CD4-positive, alpha-beta T cell treated with Interleukin-4 for 1 hour (primary cell): Measurements from ENCODE around the gene LRRC8B.
A peak's percentile ranks its signal among the peaks of the same experiment; 100 is the strongest.
"Not testable (repeated sequence)": the region's sequence is repeated elsewhere in the genome, so short reads cannot be mapped to it uniquely, and the experiment has no call there.

Source experiments
- DNase-seq, 2 donors: peaks; one replicate each; pipeline ENCODE4 v3.0.0-alpha.2; 2020 to 2022

LRRC8B gene

GRCh38 chr1:89609781-89610456, 85.3 kb downstream of the LRRC8B start:
- peak; percentile 44 to 73 for DNase-seq

DNA sequence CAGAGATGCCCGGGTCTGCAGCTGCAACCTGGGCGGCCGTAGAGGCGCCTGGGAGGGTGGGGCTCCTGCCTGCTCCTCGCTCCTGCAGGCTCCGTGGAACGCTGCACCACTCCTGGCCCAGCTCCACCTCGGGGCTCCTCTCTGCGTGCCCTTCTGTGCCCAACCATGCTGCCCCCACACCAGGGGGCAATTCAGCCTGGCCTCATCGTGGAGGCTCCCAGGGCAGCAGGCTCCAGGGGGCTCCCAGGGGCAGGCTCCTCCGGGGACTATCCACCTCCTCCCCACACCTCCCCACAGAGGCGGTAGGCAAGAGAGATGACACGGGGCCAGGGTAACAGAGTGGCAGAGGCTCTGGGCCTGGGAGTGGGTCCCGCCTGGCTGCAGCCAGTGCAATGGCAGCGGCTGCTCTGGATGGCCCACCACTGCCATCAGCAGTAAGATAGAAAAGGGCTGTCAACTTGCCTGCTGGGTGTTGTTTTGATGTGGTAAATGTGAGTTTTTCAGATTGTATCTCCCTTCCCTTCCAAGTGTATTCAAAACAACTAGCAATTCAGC, 85.9 kb downstream of the LRRC8B start:
- DNase-seq: peak; percentile 57 to 83

DNA sequence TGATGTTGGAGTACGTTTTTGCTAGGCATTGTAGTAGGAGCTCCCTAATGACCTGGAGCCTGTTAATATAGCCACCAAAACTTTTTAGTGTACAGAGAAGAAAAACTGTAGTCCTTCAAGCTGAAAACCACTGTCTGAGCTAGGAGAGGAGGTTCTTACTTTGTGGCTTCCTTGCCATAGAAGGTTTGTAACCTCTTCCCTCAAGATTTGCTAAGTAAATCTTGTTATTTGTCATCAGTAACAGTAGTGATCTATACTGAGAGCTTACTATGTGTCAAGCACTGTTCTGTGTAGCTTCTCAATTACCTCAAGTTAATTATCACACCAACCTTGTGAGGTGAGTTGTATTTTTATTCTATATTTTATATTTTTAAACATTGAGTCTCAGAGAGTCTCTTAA, 87.1 kb downstream of the LRRC8B start:
- peak in 1 of 2 donors; percentile 62 for DNase-seq

DNA sequence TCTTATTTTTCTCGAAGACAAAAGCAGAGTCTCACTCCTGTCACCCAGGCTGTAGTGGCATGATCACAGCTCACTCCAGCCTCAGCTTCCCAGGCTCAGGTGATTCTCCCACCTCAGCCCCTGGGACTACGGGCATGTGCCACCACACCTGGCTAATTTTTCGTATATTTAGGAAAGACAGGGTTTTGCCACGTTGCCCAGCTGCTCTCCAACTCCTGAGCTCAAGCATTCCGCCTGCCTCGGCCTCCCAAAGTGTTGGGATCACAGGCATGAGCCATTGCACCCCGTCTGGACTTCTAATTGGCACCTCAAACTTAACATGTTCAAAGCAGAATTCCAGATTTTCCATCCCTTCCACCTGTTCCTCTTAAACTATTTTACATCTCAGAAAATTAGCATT, 89.3 kb downstream of the LRRC8B start:
- DNase-seq: no peak

GRCh38 chr1:89615676-89616598, 91.3 kb downstream of the LRRC8B start:
- peak in 1 of 2 donors; percentile 47 for DNase-seq

DNA sequence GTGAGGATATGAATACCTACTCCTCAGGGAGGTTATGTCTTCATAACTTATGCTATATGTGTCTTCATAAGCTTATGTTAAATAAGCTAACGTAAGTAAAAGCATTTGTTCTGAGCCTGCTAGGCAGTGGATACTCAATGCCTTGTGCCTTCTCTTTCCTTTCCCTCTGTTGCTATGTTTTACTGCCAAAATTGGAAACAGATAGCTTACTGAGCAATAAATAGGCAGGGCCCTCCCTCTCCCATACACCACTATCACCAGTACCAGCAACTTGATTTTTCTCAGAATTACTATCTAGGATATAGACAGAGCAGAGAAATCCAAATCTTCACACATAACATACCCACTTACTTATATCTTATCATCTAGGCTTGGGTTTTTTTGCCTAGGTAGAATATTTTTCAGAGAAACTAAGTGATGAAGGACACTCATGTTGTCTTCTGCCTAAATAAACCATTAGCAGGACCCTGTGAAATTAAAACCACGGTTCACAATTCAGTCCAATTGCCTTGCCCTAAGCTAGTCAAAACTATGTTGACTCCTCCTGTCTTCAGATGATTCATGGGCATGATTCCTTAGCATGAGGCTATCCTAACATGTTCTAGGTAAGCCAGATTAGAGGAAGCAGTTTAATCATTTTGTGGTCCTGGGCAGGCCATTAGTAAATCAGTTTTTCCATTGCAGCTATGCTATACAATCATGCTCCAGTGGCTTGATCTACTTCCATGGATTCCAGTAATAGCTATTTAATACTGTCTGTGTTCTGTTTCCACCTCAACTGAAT, 92.4 kb downstream of the LRRC8B start:
- DNase-seq: no peak

- no peak for DNase-seq
Observed at GRCh38 chr1:89620664-89621063, 96.0 kb downstream of the LRRC8B start.

DNA sequence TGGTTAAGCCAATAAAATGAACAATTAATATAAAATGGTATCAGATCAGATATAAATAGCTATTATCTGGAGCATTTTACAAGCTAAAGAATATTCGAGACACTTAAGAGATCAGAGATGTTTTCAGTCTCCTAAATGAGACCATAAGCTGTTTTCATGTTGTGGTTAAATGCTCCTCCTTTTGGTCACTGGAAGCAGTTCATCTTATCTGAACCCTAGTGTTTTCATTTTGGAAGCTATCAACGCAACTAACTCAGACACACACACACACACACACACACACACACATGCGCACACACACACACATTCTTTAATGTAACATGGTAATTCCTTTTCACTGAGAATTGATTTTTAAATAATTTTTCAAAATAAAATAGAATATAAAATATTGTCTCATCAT, 98.3 kb downstream of the LRRC8B start:
- DNase-seq: peak in 1 of 2 donors; percentile 69

GRCh38 chr1:89624314-89624713, 99.7 kb downstream of the LRRC8B start:
- DNase-seq: no peak

GRCh38 chr1:89624715-89625323, 100.2 kb downstream of the LRRC8B start:
- DNase-seq: no peak

DNA sequence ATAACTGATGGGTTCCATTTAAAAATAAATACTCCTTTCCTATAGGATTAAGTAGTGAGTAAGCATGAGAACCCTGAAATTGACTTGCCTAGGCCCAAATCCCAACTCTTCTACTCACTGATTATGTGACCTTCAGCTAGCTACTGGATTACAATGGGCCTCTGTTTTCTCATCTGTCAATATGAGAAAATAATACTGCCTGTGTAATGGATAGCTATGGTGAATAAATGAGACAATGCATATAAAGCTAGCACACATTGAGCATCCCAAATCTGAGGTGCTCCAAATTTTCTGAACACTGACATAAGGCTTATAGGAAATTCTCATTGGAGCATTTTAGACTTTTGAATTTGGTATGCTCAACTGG, 103.0 kb downstream of the LRRC8B start:
- no peak for DNase-seq

- no peak for DNase-seq
Observed at GRCh38 chr1:89629146-89629545, 104.5 kb downstream of the LRRC8B start.

GRCh38 chr1:89629600-89629999, 105.0 kb downstream of the LRRC8B start:
- not testable (repeated sequence) for DNase-seq

- DNase-seq: peak in 1 of 2 donors; percentile 53
Observed at GRCh38 chr1:89630048-89630447, 105.4 kb downstream of the LRRC8B start.

DNA sequence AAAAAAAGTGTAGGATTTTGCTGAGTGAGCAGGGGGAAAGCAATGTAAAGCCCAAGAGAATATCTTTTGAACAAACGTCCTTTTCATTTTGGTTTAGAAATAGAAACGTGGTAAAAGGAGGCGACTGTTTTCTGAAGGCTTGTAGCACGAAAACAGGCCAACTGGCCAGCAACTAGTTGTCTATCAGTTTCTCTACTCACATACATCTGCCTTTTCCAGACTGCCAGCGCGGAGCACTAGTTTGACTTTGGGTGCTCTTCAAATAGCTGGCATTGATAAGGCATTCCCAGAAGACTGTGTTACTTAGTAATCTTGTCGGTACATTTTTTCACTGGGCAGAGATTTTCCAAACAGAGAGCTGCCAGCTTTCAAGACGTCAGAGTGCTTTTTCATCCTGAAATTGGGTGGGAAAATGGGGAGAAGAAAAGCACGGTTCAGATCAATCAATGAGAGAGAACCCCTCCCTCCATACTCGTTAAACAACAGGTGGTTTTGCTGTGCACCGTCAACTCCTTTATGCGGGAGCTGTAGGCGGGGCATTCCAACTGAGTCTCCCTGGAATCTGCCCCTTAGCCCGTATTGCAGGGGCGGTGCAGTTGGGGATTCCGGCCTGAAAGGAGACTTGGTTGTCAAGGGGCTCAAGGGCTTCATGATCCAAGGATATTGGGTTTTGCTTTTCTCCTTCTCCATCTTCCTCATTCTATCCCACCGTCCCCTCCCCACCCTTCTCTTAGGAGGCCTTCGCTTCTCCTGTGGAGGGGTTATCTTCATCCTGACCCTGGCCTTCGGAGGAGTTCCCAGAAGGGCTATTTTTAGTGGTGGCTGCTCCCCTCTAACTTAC, 107.4 kb downstream of the LRRC8B start:
- DNase-seq: peak in 1 of 2 donors; percentile 38

DNA sequence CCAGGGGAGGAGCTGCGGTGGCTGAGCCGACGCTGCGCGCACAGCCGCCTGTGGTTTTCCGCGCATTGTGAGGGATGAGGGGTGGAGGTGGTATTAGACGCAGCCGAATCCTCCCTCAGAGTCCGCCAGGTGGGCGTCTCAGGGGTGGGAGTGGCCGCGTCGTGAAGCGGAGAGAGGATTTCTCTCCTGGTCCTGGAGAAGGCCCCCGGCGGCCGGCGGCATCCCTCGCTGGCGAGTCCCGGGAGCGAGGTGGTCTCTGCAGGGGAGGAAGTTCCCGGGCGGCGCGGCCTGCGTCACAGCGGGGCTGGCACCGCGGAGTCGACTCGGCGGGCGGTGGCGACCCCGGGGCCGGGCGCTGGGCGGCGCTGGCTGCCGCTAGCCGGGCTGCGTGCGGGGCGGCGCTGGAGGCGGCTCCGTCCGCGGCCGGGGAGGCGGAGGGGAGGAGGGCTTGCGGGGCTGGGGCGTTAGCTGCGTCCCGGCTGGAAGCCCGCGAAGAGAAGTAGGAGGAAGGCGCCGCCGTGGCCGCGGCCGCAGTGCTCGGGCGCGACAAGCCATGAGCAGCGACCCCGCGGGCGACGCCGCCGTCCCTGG, 108.1 kb downstream of the LRRC8B start, which contains the start of gene LRRC8C:
TSS of gene LRRC8C (plus strand) at position 464 of the 591 bp plus-strand sequence. CDS start 53,354 bp downstream, outside the sequence.
- peak; percentile 86 to 89 for DNase-seq

DNA sequence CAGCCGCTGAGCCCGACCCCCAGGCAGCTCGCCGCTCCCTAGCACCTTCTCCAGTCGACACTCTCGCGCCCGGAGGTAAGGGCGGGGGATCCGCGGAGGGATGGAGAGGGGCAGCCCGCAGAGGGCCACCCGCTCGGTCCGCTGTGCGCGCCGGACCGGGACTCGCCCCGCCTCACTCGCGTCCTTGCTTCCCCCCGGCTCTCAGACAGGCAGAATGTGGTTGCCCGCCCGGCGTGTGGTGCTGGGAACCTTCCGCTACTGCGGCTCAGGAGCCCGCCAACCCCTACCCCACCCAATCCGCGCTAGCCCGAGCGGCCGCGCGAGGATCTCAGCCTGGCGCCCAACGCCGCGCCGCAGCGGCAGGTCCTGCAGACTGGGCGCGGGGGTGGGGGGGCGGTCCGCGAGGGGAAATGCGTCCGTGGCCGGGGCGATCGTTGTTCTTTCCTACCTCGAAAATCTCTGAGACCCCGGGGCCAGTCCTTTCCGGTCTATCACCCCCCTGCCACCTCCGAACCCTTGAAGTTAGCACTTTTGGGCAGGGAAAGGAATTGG, 108.7 kb downstream of the LRRC8B start:
- peak; percentile 69 to 70 for DNase-seq

DNA sequence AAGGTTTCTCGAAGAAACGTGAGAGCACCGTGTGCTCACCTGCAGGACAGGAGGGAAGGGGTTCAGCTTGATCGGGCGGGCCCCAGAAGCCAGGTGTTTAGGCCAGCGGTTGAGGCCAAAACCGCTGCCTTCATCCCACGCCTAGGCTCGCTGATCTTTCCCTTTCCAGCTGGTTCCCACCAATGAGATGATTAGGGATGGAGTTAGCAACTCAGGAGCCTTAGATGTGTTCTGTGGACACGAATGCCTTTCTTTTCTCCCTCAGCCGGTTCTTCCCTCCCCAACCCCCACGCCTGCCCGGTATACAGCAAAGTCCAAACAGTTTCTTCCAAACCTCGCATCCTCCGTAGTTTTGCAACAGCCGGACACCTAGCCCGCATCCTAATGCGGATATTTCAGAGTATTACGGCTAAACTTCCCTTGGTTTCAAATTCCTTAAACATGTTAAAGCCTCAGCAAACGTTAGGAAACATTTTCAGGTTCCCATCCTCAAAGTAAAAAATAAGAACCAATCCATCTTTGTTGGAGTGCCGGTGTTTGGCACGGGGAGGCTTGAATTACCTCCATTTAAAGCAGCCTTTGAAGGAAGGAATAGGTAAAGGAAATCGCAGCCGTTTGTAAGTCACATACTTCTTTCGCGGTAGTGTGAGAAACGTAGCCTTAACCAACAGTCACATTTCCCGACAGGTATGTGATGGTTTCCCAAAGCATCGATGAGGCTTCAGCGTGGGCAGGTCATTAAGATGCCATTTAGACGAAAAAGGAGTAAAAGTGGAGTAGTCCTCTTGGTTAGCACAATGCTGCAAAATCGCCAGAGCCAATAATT, 109.4 kb downstream of the LRRC8B start:
- no peak for DNase-seq
